Transverse colon (tissue), 4 donors: Measurements from ENCODE around the gene ECHDC3. TPM values are rescaled to one million over a fixed set of nuclear protein-coding genes. Genes with fewer than 3 reads are reported as not detected.

Experiments
- DNase-seq: peaks from one replicate; pipeline ENCODE4 v3.0.0-alpha.2; 2019
- H3K27ac ChIP-seq, 4 donors: fragments of 200-600 bp; sonication (generic); 2 replicates each; pipeline ENCODE4 v1.5.1; 2016 to 2018; ENCODE audit warnings: inconsistent platforms in 4 of 4
- H3K27me3 ChIP-seq: fragments of 200-600 bp; sonication (generic); 2 replicates; pipeline ENCODE4 v1.5.1; 2017; ENCODE audit warnings: inconsistent platforms
- H3K36me3 ChIP-seq, 4 donors: fragments of 200-600 bp; sonication (generic); 2 replicates each; pipeline ENCODE4 v1.5.1; 2017 to 2019; ENCODE audit warnings: inconsistent platforms in 4 of 4
- H3K4me1 ChIP-seq, 4 donors: fragments of 200-600 bp; sonication (generic); 2 replicates each; pipeline ENCODE4 v1.5.1; 2017 to 2020; ENCODE audit warnings: inconsistent platforms in 4 of 4
- H3K4me3 ChIP-seq, 4 donors: fragments of 200-600 bp; sonication (generic); 1 replicate in 1 of 4; 2 replicates in 3 of 4; pipeline versions ENCODE4 v1.5.1 to v1.6.1; 2017 to 2019; ENCODE audit warnings: inconsistent platforms in 4 of 4
- H3K9me3 ChIP-seq, 2 donors: fragments of 200-600 bp; sonication (generic); 2 replicates each; pipeline ENCODE4 v1.5.1; 2017 to 2019; ENCODE audit warnings: inconsistent platforms in 2 of 2
- EP300 ChIP-seq: sonication (generic); formaldehyde crosslinking; IDR thresholded peaks from one replicate; pipeline ENCODE4 v1.6.1; 2017; ENCODE audit warnings: antibody characterized with exemption, low read depth
- POLR2A ChIP-seq: fragments of 450-650 bp; IDR thresholded peaks from one replicate; pipeline ENCODE4 v1.6.1; 2016; ENCODE audit warnings: antibody characterized with exemption, mild to moderate bottlenecking, moderate library complexity
- POLR2AphosphoS5 ChIP-seq, 3 donors: sonication (generic); formaldehyde crosslinking; IDR thresholded peaks; one replicate each; pipeline ENCODE4 v1.6.1; 2016; ENCODE audit warnings: antibody characterized with exemption in 3 of 3
- WGBS, 2 donors: methylation state at CpG; one replicate each; pipeline ENCODE4 v1.1.5; 2018; ENCODE audit warnings: low coverage in 1 of 2; 5-methylcytosine and 5-hydroxymethylcytosine counted together
- in situ Hi-C, 4 donors: fragments of 200-750 bp; cut with MboI; loops; one replicate each; pipeline versions ENCODE4 v1.15.0 to v1.15.1; 2017; ENCODE audit warnings: low sequenced_read_pairs in 3 of 4, low pct_ligation_motif_present in 1 of 4, low pct_unique_long_range_greater_than_20kb in 1 of 4
- intact Hi-C: fragments of 100-400 bp; cut with DNase I; formaldehyde crosslinking; loops from one replicate; pipeline ENCODE4 v1.15.1; 2023; ENCODE audit warnings: low total_unique reads
- total RNA-seq, 4 donors: library from RNA; depleted of rRNA; stranded (reverse); fragments of >200 nt; gene quantifications; one replicate each; pipeline ENCODE4 v1.1.0, GENCODE V29; 2016
- TF ChIP-seq, protein P1 (sequence below), 5 experiments: fragments of 200-600 bp in 3 of 5; fragments of 450-650 bp in 2 of 5; sonication (generic) in 3 of 5; IDR thresholded peaks; 1 replicate in 2 of 5; 2 replicates in 3 of 5; pipeline ENCODE4 v1.5.1; 2016 to 2017; ENCODE audit warnings: antibody characterized with exemption in 5 of 5, inconsistent platforms in 3 of 5, mild to moderate bottlenecking in 2 of 5, moderate library complexity in 1 of 5

The ECHDC3 gene
- total RNA-seq, 4 donors from 2014 or later: 0.75 to 5.7 (median 4.0) TPM

DNA sequence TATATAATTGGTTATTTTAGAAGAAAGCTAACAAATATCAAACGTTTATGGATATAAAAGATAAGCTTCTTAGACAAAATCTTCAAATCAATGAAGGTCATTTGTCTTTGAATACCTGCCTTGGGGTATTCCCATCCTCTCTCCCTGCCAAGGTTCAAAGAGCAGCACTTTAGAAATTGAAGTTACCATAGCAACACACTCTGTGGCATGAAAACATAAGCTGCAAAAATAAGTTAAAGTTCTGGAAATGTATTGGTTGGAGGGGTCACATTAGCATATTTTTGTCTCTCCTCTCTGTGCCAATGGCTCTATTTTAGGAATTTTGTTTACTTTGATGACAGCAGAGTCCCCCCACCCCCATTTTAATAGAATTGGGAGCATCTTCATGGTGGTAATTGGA, 12.0 kb downstream of the ECHDC3 start:
- no peak for DNase-seq
- intact Hi-C loops: no loop called here
- TF ChIP-seq POLR2A (no peak), EP300 (no peak), POLR2AphosphoS5 (IDR thresholded peaks at IDR 0.05) (no peak)
- TF ChIP-seq, protein P1, sequence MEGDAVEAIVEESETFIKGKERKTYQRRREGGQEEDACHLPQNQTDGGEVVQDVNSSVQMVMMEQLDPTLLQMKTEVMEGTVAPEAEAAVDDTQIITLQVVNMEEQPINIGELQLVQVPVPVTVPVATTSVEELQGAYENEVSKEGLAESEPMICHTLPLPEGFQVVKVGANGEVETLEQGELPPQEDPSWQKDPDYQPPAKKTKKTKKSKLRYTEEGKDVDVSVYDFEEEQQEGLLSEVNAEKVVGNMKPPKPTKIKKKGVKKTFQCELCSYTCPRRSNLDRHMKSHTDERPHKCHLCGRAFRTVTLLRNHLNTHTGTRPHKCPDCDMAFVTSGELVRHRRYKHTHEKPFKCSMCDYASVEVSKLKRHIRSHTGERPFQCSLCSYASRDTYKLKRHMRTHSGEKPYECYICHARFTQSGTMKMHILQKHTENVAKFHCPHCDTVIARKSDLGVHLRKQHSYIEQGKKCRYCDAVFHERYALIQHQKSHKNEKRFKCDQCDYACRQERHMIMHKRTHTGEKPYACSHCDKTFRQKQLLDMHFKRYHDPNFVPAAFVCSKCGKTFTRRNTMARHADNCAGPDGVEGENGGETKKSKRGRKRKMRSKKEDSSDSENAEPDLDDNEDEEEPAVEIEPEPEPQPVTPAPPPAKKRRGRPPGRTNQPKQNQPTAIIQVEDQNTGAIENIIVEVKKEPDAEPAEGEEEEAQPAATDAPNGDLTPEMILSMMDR (IDR thresholded peaks at IDR 0.05): no peak
- H3K27me3 ChIP-seq: no peaks in the 10 kb centered on the region
- in situ Hi-C loops: loop anchor here (10.0 kb wide), 1 partner anchor 239 kb away; no protein-coding TSS in a partner anchor
- H3K27ac ChIP-seq: no peak overlapping the region
- no peak overlapping the region for H3K4me3 ChIP-seq
- H3K36me3 ChIP-seq: no peaks in the 10 kb centered on the region
- no peaks in the 10 kb centered on the region for H3K9me3 ChIP-seq
- H3K4me1 ChIP-seq: peaks cover 0 to 11% (median 4%) of the 10 kb centered on the region in 4 donors
- WGBS, 2 donors: 0 to 10% methylated on average over 1 of the region's 1 CpG

DNA sequence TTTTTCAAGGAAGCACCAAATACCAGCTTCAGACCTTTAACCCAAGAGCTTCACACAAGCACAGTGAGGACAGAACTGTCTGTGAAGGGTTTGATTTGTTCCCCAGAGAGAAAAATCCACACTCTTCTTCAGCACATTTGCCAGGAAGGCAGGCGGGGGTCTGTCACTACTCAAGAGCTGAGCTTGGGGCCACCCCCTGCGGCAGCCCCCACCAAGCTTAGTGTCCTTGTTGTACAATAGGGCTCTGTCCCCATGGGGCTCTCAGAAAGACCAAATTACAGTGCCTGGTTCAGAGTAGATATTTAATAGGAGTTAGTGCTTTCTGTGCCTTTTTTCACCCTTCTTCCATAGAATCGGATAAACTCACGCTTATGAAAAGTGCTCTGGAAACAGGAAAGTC, 12.4 kb downstream of the ECHDC3 start:
- intact Hi-C loops (loop anchor here (5.0 kb wide), 1 partner anchor 237 kb away; no protein-coding TSS in a partner anchor), in situ Hi-C loops (loop anchor here (10.0 kb wide), 1 partner anchor 240 kb away; no protein-coding TSS in a partner anchor)
- no peak for DNase-seq
- H3K9me3 ChIP-seq: no peaks in the 10 kb centered on the region
- H3K27ac ChIP-seq: no peak overlapping the region
- no peaks in the 10 kb centered on the region for H3K36me3 ChIP-seq
- peaks cover 0 to 11% (median 4%) of the 10 kb centered on the region in 4 donors for H3K4me1 ChIP-seq
- no peaks in the 10 kb centered on the region for H3K27me3 ChIP-seq
- TF ChIP-seq, protein P1 (IDR thresholded peaks at IDR 0.05): no peak
- no peak for TF ChIP-seq EP300
- no peak overlapping the region for H3K4me3 ChIP-seq
- 61 to 98% methylated on average over 2 to 4 of the region's 4 CpGs for WGBS, 2 donors

DNA sequence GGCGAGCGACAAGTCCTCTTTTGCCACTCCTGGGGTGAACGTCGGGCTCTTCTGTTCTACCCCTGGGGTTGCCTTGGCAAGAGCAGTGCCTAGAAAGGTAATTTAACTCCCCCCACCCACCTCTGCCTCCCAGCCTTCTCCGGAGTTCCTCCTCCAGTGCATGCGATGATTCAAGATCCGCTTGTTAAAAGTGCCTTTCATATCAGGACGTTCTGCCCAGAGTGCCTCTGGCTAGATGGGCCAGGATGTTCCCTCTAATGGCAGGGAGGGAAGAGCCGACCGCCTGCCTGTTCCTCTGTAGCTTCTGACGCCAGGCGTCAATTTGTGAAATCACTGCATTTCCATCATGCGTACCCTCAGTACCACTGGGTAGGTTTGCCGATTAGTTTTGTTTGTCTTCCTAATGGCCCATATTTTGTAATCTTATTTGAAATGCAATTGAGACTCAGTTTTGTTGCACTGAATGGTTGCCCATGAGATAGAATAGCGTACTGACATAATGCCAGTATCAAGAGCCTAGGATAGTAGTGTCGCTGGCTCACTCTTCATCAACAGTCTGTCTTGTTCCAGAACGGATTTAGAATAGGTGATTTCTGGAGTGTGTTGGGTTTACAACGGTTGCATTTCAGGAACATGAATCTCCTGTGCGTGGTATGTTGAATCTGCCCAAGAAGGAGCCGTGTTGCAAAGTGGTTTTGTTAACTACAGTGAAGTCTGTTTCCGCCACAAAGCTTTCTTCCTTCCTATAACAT, 13.5 kb downstream of the ECHDC3 start:
- no peak for TF ChIP-seq EP300
- no peaks in the 10 kb centered on the region for H3K9me3 ChIP-seq
- no peaks in the 10 kb centered on the region for H3K27me3 ChIP-seq
- DNase-seq: no peak
- H3K4me1 ChIP-seq: peaks cover 0 to 11% (median 4%) of the 10 kb centered on the region in 4 donors
- no peak overlapping the region for H3K27ac ChIP-seq
- in situ Hi-C loops (loop anchor here (10.0 kb wide), 1 partner anchor 241 kb away; no protein-coding TSS in a partner anchor), intact Hi-C loops (loop anchor here (5.0 kb wide), 1 partner anchor 238 kb away; no protein-coding TSS in a partner anchor)
- no peaks in the 10 kb centered on the region for H3K36me3 ChIP-seq
- WGBS, 2 donors: 88 to 93% methylated on average over 6 to 21 of the region's 21 CpGs
- H3K4me3 ChIP-seq: no peak overlapping the region

DNA sequence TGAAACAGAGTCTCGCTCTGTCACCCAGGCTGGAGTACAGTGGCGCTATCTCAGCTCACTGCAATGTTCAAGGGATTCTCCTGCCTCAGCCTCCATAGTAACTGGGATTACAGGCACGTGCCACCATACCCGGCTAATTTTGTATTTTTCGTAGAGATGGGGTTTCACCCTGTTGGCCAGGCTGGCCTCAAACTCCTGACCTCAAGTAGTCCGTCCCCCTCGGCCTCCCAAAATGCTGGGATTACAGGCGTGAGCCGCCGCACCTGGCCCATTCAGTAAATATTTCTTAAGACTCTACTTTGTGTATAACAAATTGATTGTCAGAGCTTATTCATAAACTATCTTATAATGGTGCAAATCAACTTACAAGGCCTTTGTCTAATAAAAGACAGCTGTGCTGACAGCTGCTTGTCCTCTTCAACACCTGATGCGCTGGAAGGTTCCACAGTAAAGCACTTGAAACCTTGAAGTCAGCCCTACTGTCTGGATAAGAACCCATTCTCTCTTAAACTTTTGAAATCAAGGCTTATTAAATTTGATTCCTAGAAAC, 14.7 kb downstream of the ECHDC3 start:
- DNase-seq: no peak

DNA sequence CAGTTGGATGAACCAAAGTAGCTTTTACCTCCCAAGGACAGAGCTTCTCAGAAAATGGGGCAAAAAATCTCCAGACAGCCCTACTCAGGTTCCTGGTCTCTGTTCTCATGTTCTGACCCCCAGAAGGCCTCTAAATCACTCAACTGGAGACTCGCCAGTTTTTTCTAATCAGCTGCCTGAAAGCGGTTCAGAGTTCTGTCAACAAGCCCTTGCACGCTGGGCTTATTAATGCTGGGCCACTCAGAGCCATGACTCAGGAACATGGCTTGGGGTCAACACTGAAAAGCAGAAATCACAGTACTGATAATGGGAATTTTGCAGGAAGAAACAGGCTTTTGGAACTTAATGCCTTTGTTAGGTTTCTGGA, 15.3 kb downstream of the ECHDC3 start:
- Histone ChIP-seq H3K27ac (peak overlapping the region; percentile 3 to 60 (median 47)), H3K27me3 (no peaks in the 10 kb centered on the region), H3K9me3 (no peaks in the 10 kb centered on the region), H3K36me3 (no peaks in the 10 kb centered on the region), H3K4me1 (peaks cover 0 to 11% (median 4%) of the 10 kb centered on the region in 4 donors), H3K4me3 (no peak overlapping the region)
- intact Hi-C loops (loop anchor here (5.0 kb wide), 1 partner anchor 240 kb away; no protein-coding TSS in a partner anchor), in situ Hi-C loops (loop anchor here (10.0 kb wide), 1 partner anchor 243 kb away; no protein-coding TSS in a partner anchor)
- WGBS, 2 donors: 48% methylated on average over 3 of the region's 3 CpGs; no CpG with 5 or more reads in 1 of the 2 donors
- no peak for DNase-seq
- no peak for TF ChIP-seq POLR2AphosphoS5 (IDR thresholded peaks at IDR 0.05)
- no peak for TF ChIP-seq POLR2A
- TF ChIP-seq EP300: no peak
- TF ChIP-seq, protein P1 (IDR thresholded peaks at IDR 0.05): no peak

More for the DNA sequence above, 14.7 kb downstream of the ECHDC3 start:
- Histone ChIP-seq H3K9me3 (no peaks in the 10 kb centered on the region), H3K4me3 (no peak overlapping the region), H3K27me3 (no peaks in the 10 kb centered on the region), H3K4me1 (peaks cover 0 to 11% (median 4%) of the 10 kb centered on the region in 4 donors), H3K27ac (peak overlapping the region; percentile 3 to 60 (median 47)), H3K36me3 (no peaks in the 10 kb centered on the region)
- in situ Hi-C loops (loop anchor here (10.0 kb wide), 1 partner anchor 242 kb away; no protein-coding TSS in a partner anchor), intact Hi-C loops (loop anchor here (5.0 kb wide), 1 partner anchor 240 kb away; no protein-coding TSS in a partner anchor)
- 78 to 82% methylated on average over 8 to 11 of the region's 11 CpGs for WGBS, 2 donors
- TF ChIP-seq EP300 (no peak), POLR2A (no peak)
